OCI-LY7 (cell line): ENCODE data around the gene SUMF1. TPM values are rescaled to one million over a fixed set of nuclear protein-coding genes. Genes with fewer than 3 reads are reported as not detected.

Experiments
- BruUV-seq: library from RNA; stranded (reverse); fragments of 400-500 nt; replicated peaks from 2 replicates; lab custom pipeline; 2021; lab: Mats Ljungman, UMichigan
- CTCF ChIA-PET: fragments of 300-600 bp; sonication (Branson Sonifier 250); formaldehyde crosslinking; loops from one replicate; lab custom pipeline; 2022; ENCODE audit warnings: antibody characterized with exemption; ENCODE audit not compliant: unreplicated experiment; lab: Charles Lee
- POLR2A ChIA-PET: fragments of 300-600 bp; sonication (Branson Sonifier 250); formaldehyde crosslinking; loops from one replicate; lab custom pipeline; 2022; ENCODE audit warnings: antibody characterized with exemption; lab: Charles Lee
- DNase-seq: peaks from one replicate; pipeline ENCODE4 v3.0.0-alpha.2; 2015; ENCODE audit warnings: low spot score
- H2AFZ ChIP-seq: fragments of 200-600 bp; sonication (generic), shearing (Covaris generic); 2 replicates; pipeline ENCODE4 v1.6.1; 2014; ENCODE audit warnings: mild to moderate bottlenecking, antibody characterized with exemption, low read length, moderate library complexity
- H3K27ac ChIP-seq: fragments of 200-600 bp; sonication (generic); 2 replicates; pipeline ENCODE4 v1.5.1; 2014; ENCODE audit warnings: mixed run types, low read depth, mild to moderate bottlenecking, moderate library complexity, low read length, inconsistent platforms; ENCODE audit not compliant: poor library complexity, severe bottlenecking
- H3K36me3 ChIP-seq: fragments of 200-600 bp; sonication (generic); 2 replicates; pipeline ENCODE4 v1.6.1; 2014; ENCODE audit warnings: mild to moderate bottlenecking, antibody characterized with exemption, low read length, moderate library complexity, mixed read lengths; ENCODE audit not compliant: insufficient read depth
- H3K4me1 ChIP-seq: fragments of 200-600 bp; sonication (generic); 2 replicates; pipeline ENCODE4 v1.5.1; 2014; ENCODE audit warnings: mild to moderate bottlenecking, low read length; ENCODE audit not compliant: insufficient read depth, poor library complexity, severe bottlenecking
- H3K4me2 ChIP-seq: fragments of 200-600 bp; sonication (generic); 2 replicates; pipeline ENCODE4 v1.6.1; 2014; ENCODE audit warnings: mild to moderate bottlenecking, low read length
- H3K4me3 ChIP-seq: fragments of 200-600 bp; sonication (generic); 2 replicates; pipeline ENCODE4 v1.5.1; 2014; ENCODE audit warnings: mild to moderate bottlenecking, low read depth, low read length; ENCODE audit not compliant: poor library complexity, severe bottlenecking
- H3K79me2 ChIP-seq: fragments of 200-600 bp; sonication (generic); 2 replicates; pipeline ENCODE4 v1.6.1; 2016; ENCODE audit warnings: low read depth, mild to moderate bottlenecking, low read length, moderate library complexity, mixed read lengths; ENCODE audit not compliant: insufficient read depth
- H3K9me2 ChIP-seq: fragments of 200-600 bp; sonication (generic); 2 replicates; pipeline ENCODE4 v1.6.1; 2016; ENCODE audit warnings: mild to moderate bottlenecking, low read length, mixed read lengths; ENCODE audit not compliant: insufficient read depth
- H3K9me3 ChIP-seq: fragments of 200-600 bp; sonication (generic); 2 replicates; pipeline ENCODE4 v1.6.1; 2014; ENCODE audit warnings: mild to moderate bottlenecking, mixed run types, low read length, mixed read lengths
- H4K20me1 ChIP-seq: fragments of 200-600 bp; sonication (generic); 2 replicates; pipeline ENCODE4 v1.6.1; 2014; ENCODE audit warnings: mild to moderate bottlenecking, antibody characterized with exemption, low read length, moderate library complexity, mixed read lengths; ENCODE audit not compliant: insufficient read depth
- CTCF ChIP-seq: fragments of 200-600 bp; sonication (generic); conservative IDR thresholded peaks from 2 replicates; pipeline ENCODE4 v1.5.1; 2014; ENCODE audit warnings: mild to moderate bottlenecking, antibody characterized with exemption, low read length, moderate library complexity, mixed read lengths
- EZH2phosphoT487 ChIP-seq: fragments of 200-600 bp; sonication (generic); IDR thresholded peaks from 2 replicates; pipeline ENCODE4 v1.6.1; 2018; ENCODE audit warnings: low read depth, borderline replicate concordance, mild to moderate bottlenecking, mixed run types, antibody characterized with exemption, low read length, moderate library complexity, mixed read lengths
- intact Hi-C: fragments of 100-400 bp; cut with micrococcal nuclease; formaldehyde crosslinking; loops from one replicate; pipeline ENCODE4 v1.10.0; 2022; ENCODE audit not compliant: unreplicated experiment
- total RNA-seq, 2 experiments: library from RNA; depleted of rRNA in 1 of 2; stranded (reverse); fragments of >200 nt in 1 of 2; shearing (Covaris generic) in 1 of 2; gene quantifications; 2 replicates each; pipeline ENCODE4 v1.2.3, GENCODE V29; 2014 to 2022

The SUMF1 gene
- total RNA-seq, 2 experiments from 2014 or later: 9.1 to 11.9 TPM

- Histone ChIP-seq H2AFZ (no peak overlapping the region), H3K9me3 (no peaks in the 10 kb centered on the region), H3K4me2 (no peak overlapping the region), H3K36me3 (no peaks in the 10 kb centered on the region), H3K4me1 (no peaks in the 10 kb centered on the region), H3K9me2 (no peaks in the 10 kb centered on the region), H3K4me3 (no peak overlapping the region), H4K20me1 (no peaks in the 10 kb centered on the region), H3K27ac (no peak overlapping the region), H3K79me2 (no peaks in the 10 kb centered on the region)
- ChIA-PET POLR2A (no interaction called here), CTCF (no interaction called here)
- intact Hi-C loops: no loop called here
- no peak for TF ChIP-seq CTCF
- no peak for TF ChIP-seq EZH2phosphoT487
- no peak for DNase-seq
- no TSS peak for BruUV-seq
Observed at GRCh38 chr3:4418156-4418555, 48.9 kb downstream of the SUMF1 start.

- no peaks in the 10 kb centered on the region for H4K20me1 ChIP-seq
- no peaks in the 10 kb centered on the region for H3K79me2 ChIP-seq
- intact Hi-C loops: no loop called here
- TF ChIP-seq CTCF: no peak
- no peak for TF ChIP-seq EZH2phosphoT487
- H3K36me3 ChIP-seq: no peaks in the 10 kb centered on the region
- no peaks in the 10 kb centered on the region for H3K9me3 ChIP-seq
- H3K4me1 ChIP-seq: no peaks in the 10 kb centered on the region
- no TSS peak for BruUV-seq
- H3K4me3 ChIP-seq: no peak overlapping the region
- no peak overlapping the region for H2AFZ ChIP-seq
- ChIA-PET POLR2A (interaction anchor here (0.6 kb wide), 1 partner anchor 563 kb away, joined by 4 read pairs; no protein-coding TSS in a partner anchor), CTCF (no interaction called here)
- no peaks in the 10 kb centered on the region for H3K9me2 ChIP-seq
- DNase-seq: no peak
- H3K4me2 ChIP-seq: no peak overlapping the region
- no peak overlapping the region for H3K27ac ChIP-seq
Observed at GRCh38 chr3:4417449-4417848, 49.6 kb downstream of the SUMF1 start.

- no peaks in the 10 kb centered on the region for H4K20me1 ChIP-seq
- DNase-seq: no peak
- H3K27ac ChIP-seq: no peak overlapping the region
- no peak overlapping the region for H3K4me3 ChIP-seq
- intact Hi-C loops: no loop called here
- no peak overlapping the region for H3K4me2 ChIP-seq
- no peaks in the 10 kb centered on the region for H3K9me3 ChIP-seq
- ChIA-PET CTCF (no interaction called here), POLR2A (interaction anchor here (0.6 kb wide), 1 partner anchor 564 kb away, joined by 4 read pairs; no protein-coding TSS in a partner anchor)
- H2AFZ ChIP-seq: no peak overlapping the region
- H3K79me2 ChIP-seq: no peaks in the 10 kb centered on the region
- no peaks in the 10 kb centered on the region for H3K4me1 ChIP-seq
- no peaks in the 10 kb centered on the region for H3K9me2 ChIP-seq
- TF ChIP-seq CTCF: no peak
- no peak for TF ChIP-seq EZH2phosphoT487
- H3K36me3 ChIP-seq: no peaks in the 10 kb centered on the region
- BruUV-seq: no TSS peak
Observed at GRCh38 chr3:4416961-4417360, 50.1 kb downstream of the SUMF1 start.
